ENCODE data around the gene CTSC. TPM values are rescaled to one million over a fixed set of nuclear protein-coding genes. Genes with fewer than 3 reads are reported as not detected.
"Not testable (repeated sequence)": the region's sequence is repeated elsewhere in the genome, so short reads cannot be mapped to it uniquely, and the experiment has no call there.

The CTSC gene
- total RNA-seq, 2 donors from 2014 or later: 96.7 to 147 TPM

DNA sequence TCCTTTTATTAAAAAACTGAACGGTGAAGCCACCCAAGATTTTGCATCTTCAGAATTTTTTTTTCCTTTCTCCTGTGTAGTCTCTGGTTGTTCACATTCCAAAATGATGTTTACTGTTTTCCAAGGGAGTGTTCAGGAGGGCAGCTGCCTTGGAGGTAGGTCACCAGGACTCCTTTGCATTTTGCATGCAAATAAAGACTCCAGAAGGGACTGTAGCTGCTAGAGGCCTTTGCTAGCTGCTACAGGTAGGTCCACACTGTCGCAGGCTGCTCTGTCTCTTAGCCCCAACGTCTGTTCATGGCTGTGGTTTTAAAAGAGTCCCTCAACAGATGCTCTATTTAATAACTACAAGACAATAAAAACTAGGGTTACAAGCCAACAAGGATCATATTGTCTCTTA is 11.4 kb downstream of the CTSC start:
- Histone ChIP-seq H3K36me3 (no peaks in the 10 kb centered on the region), H3K9ac (ENCODE audit: low read depth in 2 of 2, low read length in 2 of 2) (no peak overlapping the region), H3K9me3 (no peaks in the 10 kb centered on the region), H3K27me3 (no peaks in the 10 kb centered on the region), H3K4me3 (no peak overlapping the region), H3K27ac (no peak overlapping the region), H3K4me1 (no peaks in the 10 kb centered on the region)
- no peak for DNase-seq
- intact Hi-C loops (cut with DNase I): no loop called here
- TF ChIP-seq, protein P1, sequence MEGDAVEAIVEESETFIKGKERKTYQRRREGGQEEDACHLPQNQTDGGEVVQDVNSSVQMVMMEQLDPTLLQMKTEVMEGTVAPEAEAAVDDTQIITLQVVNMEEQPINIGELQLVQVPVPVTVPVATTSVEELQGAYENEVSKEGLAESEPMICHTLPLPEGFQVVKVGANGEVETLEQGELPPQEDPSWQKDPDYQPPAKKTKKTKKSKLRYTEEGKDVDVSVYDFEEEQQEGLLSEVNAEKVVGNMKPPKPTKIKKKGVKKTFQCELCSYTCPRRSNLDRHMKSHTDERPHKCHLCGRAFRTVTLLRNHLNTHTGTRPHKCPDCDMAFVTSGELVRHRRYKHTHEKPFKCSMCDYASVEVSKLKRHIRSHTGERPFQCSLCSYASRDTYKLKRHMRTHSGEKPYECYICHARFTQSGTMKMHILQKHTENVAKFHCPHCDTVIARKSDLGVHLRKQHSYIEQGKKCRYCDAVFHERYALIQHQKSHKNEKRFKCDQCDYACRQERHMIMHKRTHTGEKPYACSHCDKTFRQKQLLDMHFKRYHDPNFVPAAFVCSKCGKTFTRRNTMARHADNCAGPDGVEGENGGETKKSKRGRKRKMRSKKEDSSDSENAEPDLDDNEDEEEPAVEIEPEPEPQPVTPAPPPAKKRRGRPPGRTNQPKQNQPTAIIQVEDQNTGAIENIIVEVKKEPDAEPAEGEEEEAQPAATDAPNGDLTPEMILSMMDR (IDR thresholded peaks at IDR 0.05): no peak

GRCh38 chr11:88324562-88325345 is 12.8 kb downstream of the CTSC start:
- TF ChIP-seq, protein P1 (IDR thresholded peaks at IDR 0.05): no peak
- H3K4me1 ChIP-seq: no peaks in the 10 kb centered on the region

DNA sequence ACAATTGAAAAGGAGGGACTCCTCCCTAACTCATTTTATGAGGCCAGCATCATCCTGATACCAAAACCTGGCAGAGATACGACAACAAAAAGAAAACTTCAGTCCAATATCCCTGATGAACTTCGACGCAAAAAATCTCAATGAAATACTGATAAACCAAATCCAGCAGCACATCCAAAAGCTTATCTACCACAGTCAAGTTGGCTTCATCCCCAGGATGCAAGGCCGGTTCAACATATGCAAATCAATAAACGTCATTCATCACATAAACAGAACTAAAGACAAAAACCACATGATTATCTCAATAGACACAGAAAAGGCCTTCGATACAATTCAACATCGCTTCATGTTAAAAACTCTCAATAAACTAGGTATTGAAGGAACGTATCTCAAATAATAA is 14.7 kb downstream of the CTSC start:
- intact Hi-C loops (cut with DNase I); DNase-seq; H3K27me3 ChIP-seq; H3K9me3 ChIP-seq; H3K4me1 ChIP-seq; H3K4me3 ChIP-seq; H3K36me3 ChIP-seq; H3K27ac ChIP-seq; H3K9ac ChIP-seq (ENCODE audit: low read depth in 2 of 2, low read length in 2 of 2): not testable (repeated sequence)

More at GRCh38 chr11:88324562-88325345, 12.8 kb downstream of the CTSC start:
- Histone ChIP-seq H3K27me3 (no peaks in the 10 kb centered on the region), H3K4me3 (no peak overlapping the region), H3K9ac (ENCODE audit: low read depth in 2 of 2, low read length in 2 of 2) (no peak overlapping the region), H3K36me3 (no peaks in the 10 kb centered on the region), H3K27ac (no peak overlapping the region), H3K9me3 (no peaks in the 10 kb centered on the region)
- DNase-seq: no peak
- intact Hi-C loops (cut with DNase I): no loop called here

DNA sequence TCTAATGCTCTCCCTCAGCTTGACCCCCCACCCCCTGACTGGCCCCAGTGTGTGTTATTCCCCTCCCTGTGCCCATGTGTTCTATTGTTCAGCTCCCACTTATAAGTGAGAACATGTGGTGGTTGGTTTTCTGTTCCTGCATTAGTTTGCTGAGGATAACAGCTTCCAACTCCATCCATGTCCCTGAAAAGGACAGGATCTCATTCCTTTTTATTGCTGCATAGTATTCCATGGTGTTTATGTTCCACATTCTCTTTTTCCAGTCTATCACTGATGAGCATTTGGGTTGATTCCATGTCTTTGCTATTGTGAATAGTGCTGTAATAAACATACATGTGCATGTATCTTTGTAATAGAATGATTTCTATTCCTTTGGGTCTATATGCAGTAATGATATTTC is 16.1 kb downstream of the CTSC start:
- H3K9me3 ChIP-seq; DNase-seq; H3K4me1 ChIP-seq; H3K27ac ChIP-seq; H3K27me3 ChIP-seq; H3K9ac ChIP-seq (ENCODE audit: low read depth in 2 of 2, low read length in 2 of 2); H3K36me3 ChIP-seq; H3K4me3 ChIP-seq; intact Hi-C loops (cut with DNase I): not testable (repeated sequence)

GRCh38 chr11:88320149-88320559 is 17.4 kb downstream of the CTSC start:
- Histone ChIP-seq H3K4me1 (no peaks in the 10 kb centered on the region), H3K9ac (ENCODE audit: low read depth in 2 of 2, low read length in 2 of 2) (no peak overlapping the region), H3K27me3 (no peaks in the 10 kb centered on the region), H3K4me3 (no peak overlapping the region), H3K27ac (peak overlapping the region; percentile 1), H3K36me3 (no peaks in the 10 kb centered on the region), H3K9me3 (no peaks in the 10 kb centered on the region)
- TF ChIP-seq, protein P1 (IDR thresholded peaks at IDR 0.05): no peak
- intact Hi-C loops (cut with DNase I): no loop called here
- no peak for DNase-seq

GRCh38 chr11:88318017-88318416 is 19.5 kb downstream of the CTSC start:
- DNase-seq: no peak
- Histone ChIP-seq H3K36me3 (no peaks in the 10 kb centered on the region), H3K9me3 (no peaks in the 10 kb centered on the region), H3K9ac (ENCODE audit: low read depth in 2 of 2, low read length in 2 of 2) (no peak overlapping the region), H3K4me1 (no peaks in the 10 kb centered on the region), H3K4me3 (no peak overlapping the region), H3K27ac (no peak overlapping the region), H3K27me3 (no peaks in the 10 kb centered on the region)
- intact Hi-C loops (cut with DNase I): no loop called here
- TF ChIP-seq, protein P1 (IDR thresholded peaks at IDR 0.05): no peak

Data from colonic mucosa (tissue), 4 donors.